ENCODE results near the gene TBRG1.

The TBRG1 gene

DNA sequence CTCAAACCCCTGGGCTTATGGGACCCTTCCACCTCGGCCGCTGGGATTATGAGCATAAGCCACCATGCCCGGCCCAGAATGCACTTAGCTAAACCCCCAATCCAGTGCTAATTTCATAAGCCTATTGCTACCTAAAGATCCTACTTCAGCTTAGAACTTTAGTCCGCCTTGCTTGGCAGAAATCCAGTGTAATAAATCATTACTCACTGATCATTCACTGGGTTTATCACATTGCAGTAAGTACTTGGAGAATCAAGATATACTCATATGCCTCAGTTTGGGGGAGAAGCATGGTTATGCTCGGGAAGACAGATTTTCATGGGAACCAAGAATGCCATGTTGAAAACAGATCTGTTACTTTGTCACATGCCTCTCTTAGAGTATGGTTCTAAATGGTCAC is 3.8 kb upstream of the TBRG1 start:
- no peak for DNase-seq

DNA sequence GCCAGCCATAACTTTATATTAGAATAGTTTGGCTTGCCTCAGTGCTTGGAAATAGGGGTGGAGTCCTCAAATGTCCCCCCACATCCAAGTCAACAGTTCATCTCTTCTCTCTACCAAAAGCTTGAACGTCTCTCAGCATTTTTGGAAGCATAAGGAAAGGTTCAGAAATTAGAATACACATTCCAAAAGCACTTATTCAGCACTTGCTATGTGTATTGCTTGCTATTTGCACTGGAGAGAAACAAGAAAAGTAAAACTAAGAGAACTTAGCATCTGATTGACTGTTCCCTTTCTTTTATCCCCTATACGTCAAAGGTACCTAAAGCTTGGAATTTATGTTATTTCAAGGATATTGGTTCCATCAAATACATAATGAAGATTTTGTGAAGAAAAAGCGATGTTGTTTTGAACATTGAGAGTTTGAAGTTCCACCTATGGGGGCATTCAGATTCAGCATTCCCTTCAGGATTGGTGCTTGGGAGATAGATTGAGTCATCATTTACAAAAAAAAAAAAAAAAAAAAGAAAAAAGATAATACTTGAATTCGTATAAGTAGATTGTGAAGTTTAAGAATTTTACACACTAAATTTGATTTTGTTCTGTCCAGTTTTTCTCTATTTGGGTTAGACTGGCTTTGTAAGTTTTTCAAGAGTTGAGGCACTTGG is 1.3 kb downstream of the TBRG1 start:
- DNase-seq: no peak

DNA sequence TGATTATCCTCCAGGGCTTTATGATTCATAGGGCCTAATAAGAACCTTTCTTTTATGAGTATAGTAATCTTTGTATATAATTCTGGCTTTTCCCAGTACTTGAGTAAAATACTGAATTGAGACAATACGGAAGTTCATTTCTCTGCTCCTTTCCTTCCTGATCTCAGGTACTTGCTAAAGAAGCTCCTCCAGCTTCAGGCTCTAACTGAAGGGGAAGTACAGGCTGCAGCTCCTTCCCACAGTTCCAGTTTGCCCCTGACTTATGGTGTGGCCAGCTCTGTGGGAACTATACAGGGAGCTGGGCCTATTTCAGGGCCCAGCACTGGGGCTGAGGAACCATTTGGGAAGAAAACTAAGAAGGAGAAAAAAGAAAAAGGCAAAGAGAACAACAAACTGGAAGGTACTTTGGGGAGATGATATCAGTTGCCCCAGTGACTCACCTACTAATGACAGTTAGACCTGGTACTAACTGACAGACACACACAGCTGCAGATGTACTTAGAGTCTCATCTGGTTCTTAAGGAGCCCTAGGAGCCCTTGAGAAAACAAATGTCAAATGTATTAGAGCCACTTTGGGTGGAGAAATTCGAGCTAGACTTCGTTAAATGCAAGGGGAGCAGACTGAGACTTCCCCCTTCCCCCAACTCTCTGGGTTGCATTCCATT is 3.0 kb downstream of the TBRG1 start:
- DNase-seq: no peak

DNA sequence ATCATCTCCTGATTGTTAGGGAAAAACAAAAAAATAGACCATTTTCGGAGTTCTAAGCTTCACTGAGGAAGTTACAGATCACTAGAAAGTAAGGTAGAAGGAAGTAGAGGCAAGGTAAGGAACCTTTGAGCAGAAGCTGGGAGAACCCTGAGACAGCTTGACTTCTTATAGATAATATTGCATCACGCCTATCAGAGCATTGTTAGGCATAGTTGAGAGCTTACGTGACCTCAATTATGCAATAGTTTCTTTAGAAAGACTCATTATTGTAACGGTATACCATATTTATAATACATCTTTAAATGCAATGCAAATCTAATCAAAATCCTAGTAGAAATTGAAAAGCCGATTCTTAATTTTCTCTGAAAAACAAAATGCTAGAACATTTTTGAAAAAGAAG is 4.9 kb downstream of the TBRG1 start:
- DNase-seq: no peak

DNA sequence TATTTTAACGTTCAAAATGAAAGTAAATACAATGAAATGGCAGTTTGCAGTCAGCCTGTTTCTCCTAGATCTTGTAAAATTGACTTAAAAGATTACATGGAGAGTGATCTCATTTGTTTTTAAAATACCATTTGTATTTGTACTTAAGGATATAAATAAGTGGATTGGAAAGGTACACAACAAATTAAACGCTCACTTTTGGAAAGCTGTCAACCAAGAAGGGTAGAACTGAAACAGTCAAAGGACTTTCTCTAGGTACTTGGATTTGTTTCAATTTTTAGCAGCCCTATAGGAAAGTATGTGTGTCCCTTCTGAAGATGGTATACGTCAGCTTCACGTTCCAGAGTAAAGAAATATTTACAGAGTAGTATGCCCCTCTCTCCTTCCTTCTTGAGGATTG is 7.3 kb downstream of the TBRG1 start:
- DNase-seq: no peak

DNA sequence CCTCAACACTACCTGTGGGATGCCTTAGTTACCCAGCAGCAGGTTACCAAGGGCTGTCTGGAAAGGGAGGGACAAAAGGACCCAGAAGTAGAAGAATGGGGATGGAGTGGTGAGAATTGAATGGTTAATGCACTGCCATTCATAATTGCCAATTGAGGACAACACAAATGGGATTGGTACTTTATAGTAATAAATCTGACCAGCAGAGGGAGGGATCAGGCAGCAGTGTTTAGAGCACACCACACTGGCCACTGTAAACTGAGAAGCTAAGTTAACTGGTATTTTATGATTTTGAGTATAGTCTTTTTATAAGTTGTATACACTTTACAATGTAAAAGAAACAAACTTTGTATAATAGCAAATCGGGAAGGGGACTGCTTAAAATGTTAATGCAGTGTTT is 10.7 kb downstream of the TBRG1 start:
- no peak for DNase-seq

DNA sequence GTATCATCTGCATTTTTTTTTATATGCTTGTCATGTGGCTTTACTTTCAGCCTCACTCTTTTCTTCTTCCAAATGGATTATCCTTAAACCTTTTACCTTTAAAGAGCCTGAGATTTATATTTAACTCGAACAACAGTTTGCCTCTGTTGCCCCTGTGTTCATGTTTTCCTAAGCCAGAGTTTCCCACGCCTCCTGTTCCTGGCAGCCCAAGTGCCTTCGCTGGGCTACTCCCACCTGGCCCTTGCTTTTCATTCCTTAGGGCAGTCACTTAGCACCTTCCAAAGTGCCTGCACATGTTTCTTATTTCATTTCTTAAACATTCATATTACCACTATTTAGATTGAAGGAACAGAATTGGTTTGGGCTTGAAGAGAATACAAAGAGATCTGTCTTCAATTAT is 13.3 kb downstream of the TBRG1 start:
- no peak for DNase-seq

DNA sequence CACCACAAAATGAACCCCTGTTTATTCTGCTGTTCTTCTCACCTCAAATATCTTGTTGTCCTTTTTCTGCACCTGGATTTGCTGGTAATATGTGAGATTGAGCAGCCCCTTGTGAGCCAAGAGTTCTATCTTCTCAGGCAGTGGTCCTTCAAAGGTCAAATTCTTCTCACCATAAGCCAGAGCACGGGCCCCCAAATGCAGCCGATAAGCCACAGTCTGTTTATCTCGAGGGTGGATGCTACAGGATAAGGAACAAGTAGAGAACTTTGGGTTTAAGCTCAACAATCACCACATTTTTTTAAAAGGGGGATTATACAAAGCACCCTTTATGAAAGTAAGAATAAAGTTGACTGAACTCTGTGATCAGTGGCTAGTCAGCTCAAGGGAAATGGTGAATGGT is 15.8 kb downstream of the TBRG1 start:
- DNase-seq: no peak

DNA sequence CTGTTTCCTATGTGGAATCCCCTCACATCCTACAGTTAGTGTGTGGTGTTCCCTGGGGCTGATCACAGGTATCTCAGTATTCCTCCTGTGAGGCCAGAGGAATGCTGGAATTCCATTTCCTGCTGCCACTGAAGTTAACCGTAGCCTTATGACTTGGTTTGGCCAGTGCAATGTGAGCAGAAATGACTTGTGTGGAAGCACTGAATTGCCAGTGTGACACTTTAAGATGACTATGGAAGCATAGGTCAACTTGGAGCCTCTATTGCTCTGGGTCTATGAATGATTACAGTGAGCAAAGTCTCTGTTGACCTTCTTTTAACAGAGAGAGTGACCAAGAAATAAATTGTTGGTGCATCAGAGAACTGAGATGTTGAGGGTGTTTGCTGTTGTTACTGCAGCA is 16.5 kb downstream of the TBRG1 start:
- no peak for DNase-seq

DNA sequence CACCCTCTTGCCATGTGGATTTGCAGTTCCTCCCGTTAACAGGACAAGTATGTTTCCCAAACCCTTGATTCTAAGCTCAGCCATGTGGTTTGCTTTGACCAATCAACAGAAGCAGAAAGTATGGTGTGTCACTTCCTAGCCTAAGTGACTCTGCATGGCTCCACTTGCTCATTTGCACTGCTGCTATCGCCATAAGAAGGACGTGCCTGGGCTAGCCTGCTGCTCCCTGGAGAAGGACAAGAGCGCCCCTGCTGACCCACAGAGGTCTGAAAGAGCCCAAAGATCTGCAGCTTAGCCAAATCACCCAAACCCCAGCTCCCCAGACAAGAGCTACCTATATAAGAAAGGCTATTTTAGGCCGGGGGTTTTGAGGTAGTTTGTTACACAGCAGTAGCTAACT is 18.0 kb downstream of the TBRG1 start:
- no peak for DNase-seq

DNA sequence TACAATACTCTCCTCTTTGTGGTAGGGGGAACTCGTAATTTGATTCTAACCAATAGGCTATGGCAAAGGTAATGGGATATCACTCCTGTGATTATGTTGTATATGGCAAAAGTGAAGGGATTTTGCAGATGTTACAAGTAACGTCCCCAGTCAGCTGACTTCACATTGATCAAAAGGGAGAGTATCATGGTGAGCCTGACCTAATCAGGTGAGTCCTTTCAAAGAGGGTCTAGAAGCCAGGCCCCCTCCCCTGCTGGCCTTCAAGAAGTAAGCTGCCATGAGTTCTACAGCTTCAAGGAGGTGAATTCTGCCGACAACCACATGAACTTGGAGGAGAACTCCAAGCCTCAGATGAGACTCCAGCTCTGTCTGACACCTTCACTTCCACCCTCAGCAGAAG is 20.0 kb downstream of the TBRG1 start:
- no peak for DNase-seq

DNA sequence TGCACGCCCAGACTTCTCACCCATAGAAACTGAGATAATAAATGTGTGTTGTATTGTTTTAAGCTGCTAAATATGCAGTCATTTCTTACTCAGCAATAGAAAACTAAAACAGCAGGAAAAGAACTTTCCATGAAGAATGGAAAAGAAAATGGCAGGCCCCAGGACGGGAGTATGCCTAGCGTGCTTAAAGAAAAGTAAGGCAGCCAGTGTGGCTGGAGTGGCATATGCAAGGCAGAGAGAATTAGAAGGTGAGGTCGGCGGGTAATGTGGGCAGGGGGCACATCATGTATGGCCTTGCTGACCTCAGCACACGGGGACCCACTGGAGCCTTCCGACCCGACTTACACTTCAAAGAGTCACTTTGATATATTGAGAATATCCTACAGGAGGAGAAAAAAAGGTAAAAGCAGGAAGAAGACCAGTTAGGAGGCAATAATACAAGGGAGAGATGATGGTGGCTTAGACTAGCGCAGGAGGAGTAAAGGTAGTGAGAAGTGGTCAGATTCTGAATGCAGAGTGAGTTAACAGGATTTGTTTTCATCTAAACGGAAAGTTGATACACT is 20.5 kb downstream of the TBRG1 start:
- DNase-seq: no peak

DNA sequence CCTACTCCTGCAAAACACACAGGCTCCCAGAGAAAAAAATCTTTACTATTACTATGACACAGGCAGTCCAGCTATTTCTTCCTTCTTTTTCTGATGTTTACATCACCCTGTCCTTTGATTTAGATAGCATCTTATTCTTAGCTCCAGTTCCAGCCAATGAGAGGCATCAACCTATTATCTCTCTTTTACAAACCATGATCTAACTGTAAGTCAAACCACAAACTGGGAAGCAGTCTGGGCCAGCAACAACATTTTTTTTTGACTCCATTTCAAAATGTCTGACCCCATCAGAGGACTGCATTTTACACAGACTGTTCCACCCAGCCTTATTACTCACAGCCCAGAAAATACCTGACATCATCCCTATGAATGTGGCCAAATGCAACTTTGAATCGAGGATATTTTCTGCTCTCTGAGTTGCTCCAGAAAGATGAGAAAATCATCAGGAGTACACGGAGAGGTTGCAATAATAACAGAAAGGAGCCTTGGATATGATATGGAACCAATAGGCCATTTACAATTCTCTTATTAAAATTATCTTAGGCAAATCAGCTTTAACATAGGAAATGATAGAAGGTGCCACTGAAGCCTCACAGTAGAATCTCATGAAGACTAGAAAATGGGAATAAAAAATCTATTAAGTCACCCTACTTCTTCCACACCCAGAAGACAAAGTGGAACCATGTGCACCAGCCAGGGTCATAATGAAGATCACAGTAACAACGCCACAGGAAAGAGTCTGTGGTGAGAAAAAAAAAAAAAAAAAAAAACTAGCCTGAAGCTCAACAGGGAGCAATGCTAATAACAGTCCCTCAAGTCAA is 21.2 kb downstream of the TBRG1 start:
- DNase-seq: no peak

DNA sequence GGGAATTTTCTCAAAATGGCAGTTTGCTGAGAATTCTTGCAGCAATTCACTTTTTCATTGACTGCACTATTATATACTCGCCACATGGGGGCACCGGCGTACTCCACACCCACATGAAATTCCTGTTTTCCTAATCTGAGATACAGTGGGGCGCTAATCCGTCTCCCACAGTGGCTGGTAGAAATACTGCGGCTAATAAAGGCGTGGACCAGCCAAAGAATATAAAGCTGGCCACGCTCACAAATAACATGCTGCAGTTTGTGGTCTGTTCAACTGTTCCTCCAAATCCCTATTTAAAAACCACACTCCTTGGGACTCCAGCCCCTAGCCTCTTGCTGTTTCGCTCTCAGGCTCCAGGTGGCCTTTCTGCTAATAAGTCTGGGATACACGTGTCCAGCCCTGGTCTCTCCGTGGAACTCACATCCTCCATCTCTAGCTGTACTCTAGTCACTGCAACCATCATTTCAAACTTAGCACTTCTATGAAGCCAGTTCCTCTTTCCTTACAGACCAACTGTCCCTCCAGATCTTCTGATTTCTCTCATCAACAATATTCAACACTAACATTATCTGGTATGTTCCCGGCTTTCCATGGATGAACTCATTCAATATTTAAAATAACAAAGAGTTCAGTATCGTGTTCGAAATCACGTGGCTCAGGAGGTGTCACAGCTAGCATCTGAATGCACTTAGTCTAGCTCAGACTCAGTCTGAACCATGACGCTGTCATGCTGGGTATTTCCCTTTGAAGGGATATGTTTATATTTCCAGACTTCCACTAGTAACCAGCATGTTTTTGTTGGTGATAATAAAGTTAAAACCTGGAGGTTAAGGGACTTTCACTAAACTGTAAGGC is 22.0 kb downstream of the TBRG1 start:
- DNase-seq: peak; percentile 32

DNA sequence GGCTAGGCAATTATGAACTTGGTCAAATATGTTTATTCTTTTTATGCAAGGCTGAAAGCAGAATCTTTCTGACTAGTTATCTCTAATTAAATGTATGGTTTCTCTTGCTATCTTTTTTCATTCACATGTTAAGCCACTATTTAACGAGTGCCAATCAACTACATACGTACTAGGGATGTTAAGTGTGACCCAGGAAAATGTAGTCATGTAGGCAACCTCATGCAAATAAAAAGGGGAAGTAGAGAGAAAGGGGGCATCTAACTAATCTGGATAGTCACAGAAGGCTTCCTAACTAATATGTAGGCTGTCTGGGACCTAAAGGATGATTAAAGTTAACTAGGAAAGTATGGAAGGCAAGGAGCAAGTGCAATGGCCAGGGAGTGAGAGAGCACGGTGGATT is 23.5 kb downstream of the TBRG1 start:
- DNase-seq: no peak

DNA sequence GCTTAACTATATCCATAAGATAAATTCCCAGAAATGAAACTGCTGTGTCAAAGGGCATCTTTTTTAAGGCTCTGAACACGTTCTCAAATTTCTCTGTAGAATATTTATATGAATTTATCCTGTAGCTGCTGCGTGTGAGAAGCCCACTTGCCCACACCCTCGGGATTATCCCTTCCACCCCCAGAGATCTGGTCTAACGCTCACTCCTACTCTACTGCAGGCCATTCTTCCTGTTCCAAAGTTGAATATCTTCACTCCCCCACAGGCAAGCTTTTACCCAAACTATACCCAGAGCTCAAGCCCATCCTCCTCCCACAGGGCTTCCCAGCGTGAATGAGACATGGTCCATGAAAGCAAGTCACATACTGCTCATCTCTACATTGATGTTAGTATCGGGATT is 25.9 kb downstream of the TBRG1 start:
- DNase-seq: no peak

DNA sequence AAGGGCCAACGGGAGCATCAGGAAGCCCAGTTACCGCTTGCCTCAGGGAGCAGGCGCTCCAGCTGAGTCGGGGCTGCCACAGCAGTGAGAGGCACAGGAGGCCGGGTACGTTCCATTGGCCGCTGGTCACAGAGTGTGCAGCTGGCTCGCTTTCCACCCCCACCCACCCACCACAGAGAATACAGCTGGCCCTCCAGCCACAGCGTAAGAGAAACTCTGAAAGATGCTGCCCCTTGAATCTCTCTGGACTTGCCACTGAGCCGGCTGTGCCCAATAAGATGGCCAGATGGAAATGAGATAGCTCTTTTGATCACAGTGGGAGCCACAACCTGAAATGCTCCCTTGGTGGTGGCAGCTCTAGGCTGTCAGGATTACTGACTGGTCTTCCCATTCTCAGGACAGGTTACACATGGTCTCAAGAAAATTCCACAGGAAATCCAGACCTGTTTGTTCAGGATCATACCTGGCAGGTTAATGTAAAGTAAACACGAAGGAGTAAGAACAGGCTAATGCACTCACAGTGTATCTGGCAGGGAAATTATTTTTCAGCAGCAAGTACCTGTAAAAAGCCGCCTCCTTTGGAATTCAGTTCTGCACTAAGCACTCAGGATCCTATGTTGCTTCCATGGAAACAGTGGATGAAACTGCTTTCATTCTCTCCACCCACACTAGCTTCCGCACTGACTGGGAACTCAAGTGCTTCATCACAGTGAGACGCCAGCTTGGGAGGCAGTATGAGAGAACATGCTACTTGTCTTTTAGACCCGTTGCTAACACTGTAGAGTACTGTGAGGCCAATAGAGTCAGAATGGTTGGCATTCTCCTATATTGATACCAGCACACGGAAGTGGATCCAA is 34.3 kb downstream of the TBRG1 start:
- DNase-seq: peak; percentile 33

DNA sequence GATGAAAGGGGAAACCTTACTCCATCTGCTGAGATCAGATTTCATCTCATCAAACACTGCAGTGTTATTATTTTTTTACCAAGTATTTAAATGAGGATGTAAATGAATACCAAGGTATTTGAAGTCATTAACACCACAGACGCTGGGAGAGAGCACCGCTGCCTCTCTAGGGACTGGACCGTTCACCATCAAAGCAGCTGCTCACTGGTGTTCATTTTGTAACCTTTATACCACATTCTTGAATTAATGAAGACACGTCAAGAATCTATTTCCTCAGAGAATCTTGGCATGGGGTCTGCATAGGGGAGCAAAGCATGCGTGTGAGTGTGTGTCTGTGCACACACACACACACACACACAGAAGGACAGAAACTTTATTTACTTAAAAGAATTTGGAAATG is 35.2 kb downstream of the TBRG1 start:
- no peak for DNase-seq

DNA sequence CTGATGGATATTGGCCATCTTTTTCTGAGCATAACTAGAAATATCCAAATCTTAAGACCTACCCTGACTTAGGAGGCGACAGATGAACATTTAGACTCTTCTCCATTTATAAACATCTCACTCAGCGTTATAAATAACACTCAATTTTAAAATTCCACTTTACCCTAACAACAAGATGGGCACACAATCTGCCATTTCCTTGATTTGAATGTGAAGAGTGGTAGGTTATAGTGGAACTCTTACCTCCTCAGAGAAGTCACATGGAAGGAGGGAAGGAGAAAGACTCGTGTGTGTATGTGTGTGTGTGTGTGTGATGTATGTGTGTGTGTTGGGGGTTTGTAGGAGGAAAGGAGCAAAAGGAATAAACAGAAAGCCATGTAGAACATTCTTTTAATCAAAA is 35.8 kb downstream of the TBRG1 start:
- no peak for DNase-seq

DNA sequence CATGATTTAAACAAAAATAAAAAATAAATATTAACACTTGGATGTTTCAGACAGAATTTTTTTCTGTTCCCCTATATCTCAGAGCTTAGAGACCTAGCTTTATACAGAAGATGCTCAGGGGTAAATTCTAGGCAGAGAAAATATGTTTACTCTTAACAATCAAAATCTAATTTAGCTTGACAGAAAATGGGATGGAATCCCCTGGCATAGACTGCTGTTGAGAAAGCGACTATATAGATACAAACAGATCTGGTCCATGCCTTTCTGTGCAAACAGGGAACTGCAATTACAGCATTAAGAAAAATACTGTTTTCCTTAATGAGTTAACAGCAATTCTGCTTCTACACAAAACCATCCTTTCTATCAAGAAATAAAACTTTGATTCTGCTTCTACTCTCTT is 36.3 kb downstream of the TBRG1 start:
- DNase-seq: no peak

DNA sequence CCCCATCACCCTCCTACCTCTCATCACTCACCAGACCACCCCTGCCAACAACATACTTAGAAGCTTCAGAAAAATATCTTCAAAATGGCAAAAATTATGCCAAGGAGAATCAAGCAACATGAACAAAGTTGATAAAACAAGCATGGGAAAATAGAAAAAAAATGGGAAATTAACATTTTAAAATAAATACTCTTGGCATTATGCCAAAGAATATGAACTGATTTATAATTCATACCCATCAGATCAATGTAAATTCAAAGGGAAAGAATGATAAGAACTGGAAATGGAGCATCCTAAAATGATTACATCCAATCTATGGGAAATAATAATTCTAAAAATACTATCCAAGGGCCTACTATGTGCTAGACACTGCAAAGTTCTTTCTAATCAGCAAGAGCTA is 38.9 kb downstream of the TBRG1 start:
- no peak for DNase-seq

DNA sequence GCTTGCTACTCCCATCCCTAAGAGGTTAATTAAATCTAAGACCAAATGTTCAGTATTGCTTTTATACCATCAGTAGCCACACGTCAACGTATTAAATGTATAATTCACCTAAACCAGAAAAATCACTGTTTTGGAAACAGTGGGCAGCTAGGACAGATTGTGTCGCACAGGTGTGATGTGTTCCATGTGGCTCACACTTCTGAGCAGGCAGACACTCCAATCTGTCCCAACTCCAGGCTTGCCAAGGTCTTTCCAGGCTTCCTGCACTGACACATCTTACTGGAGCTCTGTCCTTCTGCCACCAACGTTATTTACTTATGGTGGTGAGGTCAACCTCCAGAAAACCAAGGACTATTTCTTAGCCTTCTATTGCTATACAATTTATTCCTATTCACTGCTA is 39.4 kb downstream of the TBRG1 start:
- no peak for DNase-seq
